ENCODE measurements around the gene SERTAD3.

SERTAD3 gene

GRCh38 chr19:40425450-40426287 is 18.5 kb downstream of the SERTAD3 start, which contains the start of gene SERTAD1:
Gene SERTAD1 (minus strand): TSS chr19:40425992. CDS start chr19:40423546, 2,446 bp downstream.
- no CpG with 5 or more reads among the region's 75 CpGs for WGBS (ENCODE audit: insufficient coverage, insufficient read length)
- no peaks in the 10 kb centered on the region for H3K9me3 ChIP-seq (ENCODE audit: control insufficient read depth, insufficient read depth, low read length)
- no peaks in the 10 kb centered on the region for H3K27me3 ChIP-seq (ENCODE audit: control insufficient read depth, insufficient read depth, low read length)
- no peaks in the 10 kb centered on the region for H3K36me3 ChIP-seq (ENCODE audit: control insufficient read depth, insufficient read depth, low read length)
- DNase-seq (ENCODE audit: low read depth, low spot score): peak; percentile 98
- no peaks in the 10 kb centered on the region for H3K4me1 ChIP-seq (ENCODE audit: control insufficient read depth, insufficient read depth, low read length)
- no peak within 1 kb of the TSS for H3K27ac ChIP-seq (ENCODE audit: low read length)
- peak within 1 kb of the TSS; percentile 75 for H3K4me3 ChIP-seq (ENCODE audit: low read length)

DNA sequence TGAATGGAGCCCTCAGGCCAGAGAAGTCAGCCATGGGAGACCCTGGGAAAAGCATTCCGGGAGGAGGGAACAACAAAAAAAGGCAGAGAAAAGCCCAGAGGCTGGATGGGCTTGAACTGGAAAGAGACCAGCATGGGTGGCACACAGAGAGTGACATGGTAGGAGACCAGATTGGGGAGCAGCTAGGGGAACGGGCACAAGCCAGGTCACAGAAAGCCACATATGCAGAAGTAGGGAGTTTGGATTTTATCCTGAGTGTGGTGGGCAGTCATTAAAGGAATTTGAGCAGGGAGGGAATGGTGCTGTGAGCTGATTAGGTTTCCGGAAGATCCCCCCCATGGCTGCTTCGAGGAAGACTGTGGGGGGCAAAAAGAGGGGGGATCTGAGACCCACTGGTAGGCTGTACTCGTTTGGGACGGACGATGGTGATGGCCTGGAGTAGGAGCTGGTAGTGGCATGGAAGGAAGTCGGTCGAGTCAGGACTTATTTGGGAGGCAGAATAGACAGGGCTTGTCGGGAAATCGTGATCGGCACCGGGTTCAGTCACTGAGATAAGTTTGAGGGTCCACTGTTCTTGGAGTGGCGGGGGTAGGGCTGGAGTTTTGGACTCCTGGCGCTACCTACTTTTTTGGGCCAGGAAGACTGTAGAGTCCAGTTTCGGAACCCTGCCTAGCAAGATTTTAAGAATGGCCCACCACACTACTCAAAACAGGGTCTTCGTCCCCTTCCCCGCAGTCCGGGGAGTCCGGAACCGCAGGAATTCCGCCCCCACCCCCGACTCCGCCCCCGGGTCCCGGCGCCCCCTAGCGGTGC is 19.3 kb downstream of the SERTAD3 start:
- no peak overlapping the region for H3K27ac ChIP-seq (ENCODE audit: low read length)
- H3K9me3 ChIP-seq (ENCODE audit: control insufficient read depth, insufficient read depth, low read length): no peaks in the 10 kb centered on the region
- H3K36me3 ChIP-seq (ENCODE audit: control insufficient read depth, insufficient read depth, low read length): no peaks in the 10 kb centered on the region
- H3K27me3 ChIP-seq (ENCODE audit: control insufficient read depth, insufficient read depth, low read length): no peaks in the 10 kb centered on the region
- DNase-seq (ENCODE audit: low read depth, low spot score): no peak
- no peaks in the 10 kb centered on the region for H3K4me1 ChIP-seq (ENCODE audit: control insufficient read depth, insufficient read depth, low read length)
- H3K4me3 ChIP-seq (ENCODE audit: low read length): peak overlapping the region; percentile 75; the same call in 1 of the 2 replicates
- WGBS (ENCODE audit: insufficient coverage, insufficient read length): no CpG with 5 or more reads among the region's 28 CpGs

DNA sequence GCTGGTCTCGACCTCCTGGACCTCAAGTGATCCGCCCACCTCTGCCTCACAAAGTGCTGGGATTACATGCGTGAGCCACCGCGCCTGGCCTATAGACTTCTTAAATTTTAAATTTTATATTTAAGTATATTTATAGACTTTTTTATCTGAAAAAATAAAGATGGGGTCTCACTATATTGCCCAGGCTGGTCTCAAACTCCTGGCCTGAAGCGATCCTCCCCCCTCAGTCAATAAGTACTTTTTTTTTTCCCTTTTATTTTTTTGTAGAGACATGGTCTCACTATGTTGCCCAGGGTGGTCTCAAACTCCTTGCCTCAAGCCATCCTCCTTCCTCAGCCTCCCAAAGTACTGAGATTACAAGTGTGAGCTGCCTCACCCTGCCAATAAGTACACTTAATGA is 20.2 kb downstream of the SERTAD3 start:
- DNase-seq (ENCODE audit: low read depth, low spot score): no peak
- Histone ChIP-seq H3K4me1 (ENCODE audit: control insufficient read depth, insufficient read depth, low read length) (no peaks in the 10 kb centered on the region), H3K27ac (ENCODE audit: low read length) (no peak overlapping the region), H3K4me3 (ENCODE audit: low read length) (no peak overlapping the region), H3K27me3 (ENCODE audit: control insufficient read depth, insufficient read depth, low read length) (no peaks in the 10 kb centered on the region), H3K36me3 (ENCODE audit: control insufficient read depth, insufficient read depth, low read length) (no peaks in the 10 kb centered on the region), H3K9me3 (ENCODE audit: control insufficient read depth, insufficient read depth, low read length) (no peaks in the 10 kb centered on the region)
- WGBS (ENCODE audit: insufficient coverage, insufficient read length): no CpG with 5 or more reads among the region's 6 CpGs

DNA sequence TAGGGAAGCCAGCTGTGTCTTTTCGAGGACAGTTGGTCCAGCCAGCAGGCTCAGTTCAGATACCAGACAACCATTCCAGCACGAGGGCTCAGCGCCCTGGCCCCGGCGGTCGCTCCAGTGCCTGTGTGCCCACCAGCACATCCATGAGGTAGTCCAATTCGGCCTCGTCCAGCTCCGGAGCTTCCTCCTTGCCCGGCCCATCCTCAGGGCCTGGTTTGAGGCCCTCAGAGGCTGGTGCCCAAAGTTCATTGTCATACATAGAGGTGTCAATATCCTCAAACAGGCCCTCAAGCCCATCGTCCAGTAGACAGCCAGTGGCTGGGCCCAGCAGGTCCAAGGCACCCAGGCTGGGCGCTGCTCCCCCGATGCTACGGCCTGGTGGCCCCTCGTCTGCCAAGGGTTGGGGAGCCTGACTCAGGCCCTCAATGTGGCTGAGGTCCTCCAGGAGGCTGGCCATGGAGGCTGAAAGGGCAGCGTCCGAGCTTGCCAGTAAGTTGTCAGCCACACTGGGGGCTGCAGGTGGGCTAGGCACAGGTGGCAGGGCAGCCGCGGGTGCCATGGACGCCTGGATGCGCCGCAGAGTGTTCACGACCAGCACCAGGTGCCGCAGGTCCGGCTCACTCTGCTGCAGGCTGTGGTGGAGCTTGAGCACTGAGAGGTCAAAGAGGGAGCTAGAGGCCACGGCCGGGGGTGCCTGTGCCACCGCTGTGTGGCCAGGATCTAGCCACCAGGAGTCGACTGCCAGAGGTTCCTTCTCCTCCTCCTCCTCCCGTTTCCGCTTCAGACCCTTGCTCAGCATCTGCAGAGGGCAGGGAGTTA is 21.2 kb downstream of the SERTAD3 start:
- Histone ChIP-seq H3K27ac (ENCODE audit: low read length) (no peak overlapping the region), H3K4me1 (ENCODE audit: control insufficient read depth, insufficient read depth, low read length) (no peaks in the 10 kb centered on the region), H3K36me3 (ENCODE audit: control insufficient read depth, insufficient read depth, low read length) (no peaks in the 10 kb centered on the region), H3K27me3 (ENCODE audit: control insufficient read depth, insufficient read depth, low read length) (no peaks in the 10 kb centered on the region), H3K9me3 (ENCODE audit: control insufficient read depth, insufficient read depth, low read length) (no peaks in the 10 kb centered on the region), H3K4me3 (ENCODE audit: low read length) (no peak overlapping the region)
- WGBS (ENCODE audit: insufficient coverage, insufficient read length): no CpG with 5 or more reads among the region's 31 CpGs
- DNase-seq (ENCODE audit: low read depth, low spot score): no peak

DNA sequence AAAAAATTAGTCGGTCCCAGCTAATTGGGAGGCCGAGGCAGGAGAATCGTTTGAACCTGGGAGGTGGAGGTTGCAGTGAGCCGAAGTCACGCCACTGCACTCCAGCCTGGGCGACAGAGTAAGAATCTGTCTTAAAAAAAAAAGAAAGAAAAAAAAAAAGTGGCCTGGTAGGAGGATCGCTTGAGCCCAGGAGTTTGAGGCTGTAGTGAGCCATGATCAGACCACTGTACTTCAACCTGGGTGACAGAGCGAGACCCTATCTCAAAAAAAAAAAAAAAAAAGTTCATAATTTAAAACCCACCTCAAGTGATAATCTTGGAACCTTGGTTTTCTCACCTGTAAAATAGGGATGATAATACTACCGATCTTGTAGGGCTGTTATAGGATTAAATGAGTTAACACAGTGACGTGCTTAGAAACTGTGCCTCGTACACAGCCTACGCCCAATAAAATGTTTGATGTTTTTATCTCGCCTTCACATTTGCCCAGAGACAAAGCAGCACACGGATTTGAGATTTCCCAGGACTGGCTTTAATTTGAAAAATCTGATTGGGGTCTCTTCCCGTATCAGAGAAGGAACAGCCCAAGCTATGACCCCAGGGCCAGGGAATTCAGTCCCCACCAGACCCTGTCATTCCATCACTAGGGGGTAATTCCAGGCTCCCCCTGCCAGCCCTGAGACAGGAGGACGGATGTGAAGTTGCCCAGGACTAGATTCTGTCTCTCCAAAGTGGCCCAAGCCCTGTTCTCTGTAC is 22.0 kb downstream of the SERTAD3 start:
- H3K9me3 ChIP-seq (ENCODE audit: control insufficient read depth, insufficient read depth, low read length): no peaks in the 10 kb centered on the region
- H3K27ac ChIP-seq (ENCODE audit: low read length): no peak overlapping the region
- DNase-seq (ENCODE audit: low read depth, low spot score): no peak
- no CpG with 5 or more reads among the region's 16 CpGs for WGBS (ENCODE audit: insufficient coverage, insufficient read length)
- no peaks in the 10 kb centered on the region for H3K36me3 ChIP-seq (ENCODE audit: control insufficient read depth, insufficient read depth, low read length)
- H3K4me1 ChIP-seq (ENCODE audit: control insufficient read depth, insufficient read depth, low read length): peaks cover 2% of the 10 kb centered on the region; the same call in 1 of the 2 replicates
- no peak overlapping the region for H3K4me3 ChIP-seq (ENCODE audit: low read length)
- no peaks in the 10 kb centered on the region for H3K27me3 ChIP-seq (ENCODE audit: control insufficient read depth, insufficient read depth, low read length)

- Histone ChIP-seq H3K27me3 (ENCODE audit: control insufficient read depth, insufficient read depth, low read length) (no peaks in the 10 kb centered on the region), H3K36me3 (ENCODE audit: control insufficient read depth, insufficient read depth, low read length) (no peaks in the 10 kb centered on the region), H3K9me3 (ENCODE audit: control insufficient read depth, insufficient read depth, low read length) (no peaks in the 10 kb centered on the region), H3K27ac (ENCODE audit: low read length) (no peak overlapping the region), H3K4me1 (ENCODE audit: control insufficient read depth, insufficient read depth, low read length) (peaks cover 3% of the 10 kb centered on the region; the same call in 1 of the 2 replicates), H3K4me3 (ENCODE audit: low read length) (peak overlapping the region; percentile 67; the same call in 1 of the 2 replicates)
- no peak for DNase-seq (ENCODE audit: low read depth, low spot score)
- no CpG with 5 or more reads among the region's 56 CpGs for WGBS (ENCODE audit: insufficient coverage, insufficient read length)
Observed at GRCh38 chr19:40420766-40421765, 23.1 kb downstream of the SERTAD3 start.

GRCh38 chr19:40420451-40420765 is 23.7 kb downstream of the SERTAD3 start:
- H3K4me1 ChIP-seq (ENCODE audit: control insufficient read depth, insufficient read depth, low read length): peaks cover 3% of the 10 kb centered on the region; the same call in 1 of the 2 replicates
- DNase-seq (ENCODE audit: low read depth, low spot score): no peak
- no peaks in the 10 kb centered on the region for H3K36me3 ChIP-seq (ENCODE audit: control insufficient read depth, insufficient read depth, low read length)
- no peak overlapping the region for H3K4me3 ChIP-seq (ENCODE audit: low read length)
- no peaks in the 10 kb centered on the region for H3K27me3 ChIP-seq (ENCODE audit: control insufficient read depth, insufficient read depth, low read length)
- WGBS (ENCODE audit: insufficient coverage, insufficient read length): no CpG with 5 or more reads among the region's 14 CpGs
- H3K9me3 ChIP-seq (ENCODE audit: control insufficient read depth, insufficient read depth, low read length): no peaks in the 10 kb centered on the region
- H3K27ac ChIP-seq (ENCODE audit: low read length): no peak overlapping the region

- H3K27ac ChIP-seq (ENCODE audit: low read length): no peak overlapping the region
- peaks cover 3% of the 10 kb centered on the region; the same call in 1 of the 2 replicates for H3K4me1 ChIP-seq (ENCODE audit: control insufficient read depth, insufficient read depth, low read length)
- no peaks in the 10 kb centered on the region for H3K36me3 ChIP-seq (ENCODE audit: control insufficient read depth, insufficient read depth, low read length)
- H3K4me3 ChIP-seq (ENCODE audit: low read length): no peak overlapping the region
- WGBS (ENCODE audit: insufficient coverage, insufficient read length): no CpG with 5 or more reads among the region's 5 CpGs
- no peaks in the 10 kb centered on the region for H3K27me3 ChIP-seq (ENCODE audit: control insufficient read depth, insufficient read depth, low read length)
- DNase-seq (ENCODE audit: low read depth, low spot score): no peak
- no peaks in the 10 kb centered on the region for H3K9me3 ChIP-seq (ENCODE audit: control insufficient read depth, insufficient read depth, low read length)
Observed at GRCh38 chr19:40419780-40420179, 24.4 kb downstream of the SERTAD3 start.

DNA sequence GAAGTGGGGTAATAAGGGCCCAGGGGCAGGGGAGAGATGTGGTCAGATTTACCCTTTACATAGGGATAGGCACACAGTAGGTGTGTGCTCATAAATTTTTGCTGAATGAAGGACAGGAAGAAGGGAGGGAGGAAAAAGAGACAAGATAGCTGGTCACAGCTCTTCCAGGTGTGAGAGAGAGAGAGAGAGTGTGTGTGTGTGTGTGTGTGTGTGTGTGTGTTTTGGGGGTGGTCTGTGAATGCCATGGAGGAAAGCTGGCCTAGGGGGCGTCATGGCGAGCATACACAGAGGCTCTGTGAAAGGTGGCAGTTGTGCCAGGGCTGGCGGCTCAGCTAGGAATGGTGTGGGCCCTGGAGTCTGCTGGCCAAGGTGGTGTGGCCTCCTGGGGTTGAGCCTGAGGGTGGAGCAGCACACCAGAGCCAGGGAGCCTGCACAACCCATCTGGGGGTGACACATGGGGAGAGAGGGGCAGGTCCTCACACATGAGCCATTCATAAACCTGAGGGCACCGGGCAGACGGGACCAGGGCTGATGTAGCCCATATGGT is 25.0 kb downstream of the SERTAD3 start:
- Histone ChIP-seq H3K27me3 (ENCODE audit: control insufficient read depth, insufficient read depth, low read length) (no peaks in the 10 kb centered on the region), H3K36me3 (ENCODE audit: control insufficient read depth, insufficient read depth, low read length) (no peaks in the 10 kb centered on the region), H3K27ac (ENCODE audit: low read length) (no peak overlapping the region), H3K4me3 (ENCODE audit: low read length) (no peak overlapping the region), H3K9me3 (ENCODE audit: control insufficient read depth, insufficient read depth, low read length) (no peaks in the 10 kb centered on the region), H3K4me1 (ENCODE audit: control insufficient read depth, insufficient read depth, low read length) (peaks cover 3% of the 10 kb centered on the region; the same call in 1 of the 2 replicates)
- WGBS (ENCODE audit: insufficient coverage, insufficient read length): no CpG with 5 or more reads among the region's 5 CpGs
- no peak for DNase-seq (ENCODE audit: low read depth, low spot score)
